ENCODE data around the gene GABRG3. TPM values are rescaled to one million over a fixed set of nuclear protein-coding genes. Genes with fewer than 3 reads are reported as not detected.

GABRG3 gene
- total and polyA plus RNA-seq, 4 donors: 0.02 to 0.19 TPM; not detected in 2

GRCh38 chr15:26954403-26954802, 16.6 kb upstream of the GABRG3 start:
- DNase-seq (ENCODE audit: low spot score): no peak
- no peak overlapping the region for H3K9ac ChIP-seq (ENCODE audit: low read depth in 1 of 2, low read length in 2 of 2)
- peaks cover 0 to 11% (median 5%) of the 10 kb centered on the region in 4 donors for H3K9me3 ChIP-seq (ENCODE audit: control insufficient read depth in 4 of 4, low read length in 3 of 4)
- H3K27ac ChIP-seq (ENCODE audit: low read depth in 1 of 2, low read length in 2 of 2): no peak overlapping the region
- no peaks in the 10 kb centered on the region for H3K27me3 ChIP-seq (ENCODE audit: control insufficient read depth in 4 of 4, insufficient read depth in 4 of 4, low read length in 3 of 4)
- H3K4me1 ChIP-seq (ENCODE audit: control insufficient read depth in 4 of 4, insufficient read depth in 4 of 4, low read length in 3 of 4): no peaks in the 10 kb centered on the region
- TF ChIP-seq REST (IDR thresholded peaks at IDR 0.05) (no peak), FOXA1 (IDR thresholded peaks at IDR 0.05) (no peak), HNF4G (IDR thresholded peaks at IDR 0.05) (no peak), TAF1 (conservative IDR thresholded peaks at IDR 0.05) (no peak), JUND (IDR thresholded peaks at IDR 0.05) (no peak), ZBTB33 (IDR thresholded peaks at IDR 0.05) (no peak), RXRA (IDR thresholded peaks at IDR 0.05) (no peak), CTCF (IDR thresholded peaks at IDR 0.05; ENCODE audit: low read depth, low read length, missing input control) (no peak), ATF3 (IDR thresholded peaks at IDR 0.05) (no peak), EGR1 (IDR thresholded peaks at IDR 0.05; ENCODE audit: low read depth in 2 of 2) (no peak), MAX (IDR thresholded peaks at IDR 0.05) (no peak), HNF4A (conservative IDR thresholded peaks at IDR 0.05) (no peak), GABPA (IDR thresholded peaks at IDR 0.05 in 1 of 2, conservative IDR thresholded peaks at IDR 0.05 in 1 of 2) (no peak)
- no peaks in the 10 kb centered on the region for H3K36me3 ChIP-seq (ENCODE audit: control insufficient read depth in 4 of 4, insufficient read depth in 3 of 4, low read depth in 1 of 4, low read length in 3 of 4)
- 46% methylated on average over 2 of the region's 2 CpGs for WGBS
- no peak overlapping the region for H3K4me3 ChIP-seq (ENCODE audit: low read depth in 1 of 3, low read length in 3 of 3)

- peaks cover 0 to 17% (median 2%) of the 10 kb centered on the region in 4 donors for H3K27me3 ChIP-seq (ENCODE audit: control insufficient read depth in 4 of 4, insufficient read depth in 4 of 4, low read length in 3 of 4)
- H3K36me3 ChIP-seq (ENCODE audit: control insufficient read depth in 4 of 4, insufficient read depth in 3 of 4, low read depth in 1 of 4, low read length in 3 of 4): no peaks in the 10 kb centered on the region
- no peak overlapping the region for H3K4me3 ChIP-seq (ENCODE audit: low read depth in 1 of 3, low read length in 3 of 3)
- WGBS: 9% methylated on average over 48 of the region's 48 CpGs
- no peak for TF ChIP-seq ATF3 (IDR thresholded peaks at IDR 0.05)
- DNase-seq (ENCODE audit: low spot score): no peak
- peaks cover 0 to 7% (median 3%) of the 10 kb centered on the region in 4 donors for H3K4me1 ChIP-seq (ENCODE audit: control insufficient read depth in 4 of 4, insufficient read depth in 4 of 4, low read length in 3 of 4)
- H3K9ac ChIP-seq (ENCODE audit: low read depth in 1 of 2, low read length in 2 of 2): no peak overlapping the region
- H3K27ac ChIP-seq (ENCODE audit: low read depth in 1 of 2, low read length in 2 of 2): no peak overlapping the region
- H3K9me3 ChIP-seq (ENCODE audit: control insufficient read depth in 4 of 4, low read length in 3 of 4): peaks cover 0 to 2% (median 0%) of the 10 kb centered on the region in 4 donors
These were observed 3.2 kb upstream of the GABRG3 start for GRCh38 chr15:26967719-26968269.

Data from liver (tissue), 9 donors.